Measurements from ENCODE around the gene ATP2B2. TPM values are rescaled to one million over a fixed set of nuclear protein-coding genes. Genes with fewer than 3 reads are reported as not detected.

Gene ATP2B2
- total and polyA plus RNA-seq, 2 of the 8 experiments (the other 6 are each of a cell fraction or from before 2014, with no cell fraction given) = 0.14 to 1.2 TPM

GRCh38 chr3:10457560-10457959, 47.8 kb downstream of the ATP2B2 start (continued):
- TF ChIP-seq CHD7 (IDR thresholded peaks at IDR 0.05; ENCODE audit: insufficient replicate concordance, low read length) (no peak), TCF12 (IDR thresholded peaks at IDR 0.05; ENCODE audit: low read depth, low read length) (no peak), TAF7 (optimal IDR thresholded peaks at IDR 0.05; ENCODE audit: borderline replicate concordance, low read depth, low read length) (no peak), TEAD4 (IDR thresholded peaks at IDR 0.05; ENCODE audit: low read depth, low read length) (no peak), MAFK (IDR thresholded peaks at IDR 0.05; ENCODE audit: low read depth, low read length) (no peak), SIN3A (conservative IDR thresholded peaks at IDR 0.05 in 1 of 2, IDR thresholded peaks at IDR 0.05 in 1 of 2; ENCODE audit: low read depth in 1 of 2, low read length in 2 of 2) (no peak), POLR2A (IDR thresholded peaks at IDR 0.05; ENCODE audit: control extremely low read depth in 1 of 2, low read depth in 2 of 2, low read length in 2 of 2) (no peak)

Data from H1 (cell line).